Medulla oblongata (tissue), 1 donor: ENCODE data around the gene ADAM19.

Experiments
- DNase-seq: peaks from one replicate; pipeline ENCODE4 v3.0.0-alpha.2; 2015; ENCODE audit errors: extremely low spot score

Gene ADAM19

GRCh38 chr5:157542282-157543000 is 33.1 kb downstream of the ADAM19 start:
- DNase-seq: no peak

- no peak for DNase-seq
Observed at GRCh38 chr5:157541447-157542118, 34.0 kb downstream of the ADAM19 start.

GRCh38 chr5:157540707-157541446 is 34.7 kb downstream of the ADAM19 start:
- no peak for DNase-seq

- DNase-seq: no peak
Observed at GRCh38 chr5:157540124-157540523, 35.5 kb downstream of the ADAM19 start.

GRCh38 chr5:157539503-157540022 is 36.0 kb downstream of the ADAM19 start:
- no peak for DNase-seq

DNA sequence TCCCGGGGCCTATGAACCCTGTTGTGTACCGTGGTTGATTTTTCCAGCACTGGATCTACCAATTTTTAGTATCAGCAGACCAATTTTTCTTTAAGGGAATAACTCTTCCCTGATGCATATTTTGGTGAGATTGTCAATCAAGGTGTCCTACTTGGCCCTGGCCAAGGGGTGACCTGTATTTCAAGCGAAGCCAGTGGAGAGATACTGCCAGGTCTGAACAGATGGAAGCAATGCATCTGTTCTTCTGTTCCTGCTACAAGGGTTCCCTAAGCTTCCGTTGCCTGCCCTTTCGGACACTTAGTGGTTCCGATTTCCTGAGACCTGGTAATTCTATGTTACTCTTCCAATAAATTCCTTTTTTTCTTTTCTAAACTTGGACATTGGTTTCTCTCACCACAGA is 37.3 kb downstream of the ADAM19 start:
- no peak for DNase-seq

DNA sequence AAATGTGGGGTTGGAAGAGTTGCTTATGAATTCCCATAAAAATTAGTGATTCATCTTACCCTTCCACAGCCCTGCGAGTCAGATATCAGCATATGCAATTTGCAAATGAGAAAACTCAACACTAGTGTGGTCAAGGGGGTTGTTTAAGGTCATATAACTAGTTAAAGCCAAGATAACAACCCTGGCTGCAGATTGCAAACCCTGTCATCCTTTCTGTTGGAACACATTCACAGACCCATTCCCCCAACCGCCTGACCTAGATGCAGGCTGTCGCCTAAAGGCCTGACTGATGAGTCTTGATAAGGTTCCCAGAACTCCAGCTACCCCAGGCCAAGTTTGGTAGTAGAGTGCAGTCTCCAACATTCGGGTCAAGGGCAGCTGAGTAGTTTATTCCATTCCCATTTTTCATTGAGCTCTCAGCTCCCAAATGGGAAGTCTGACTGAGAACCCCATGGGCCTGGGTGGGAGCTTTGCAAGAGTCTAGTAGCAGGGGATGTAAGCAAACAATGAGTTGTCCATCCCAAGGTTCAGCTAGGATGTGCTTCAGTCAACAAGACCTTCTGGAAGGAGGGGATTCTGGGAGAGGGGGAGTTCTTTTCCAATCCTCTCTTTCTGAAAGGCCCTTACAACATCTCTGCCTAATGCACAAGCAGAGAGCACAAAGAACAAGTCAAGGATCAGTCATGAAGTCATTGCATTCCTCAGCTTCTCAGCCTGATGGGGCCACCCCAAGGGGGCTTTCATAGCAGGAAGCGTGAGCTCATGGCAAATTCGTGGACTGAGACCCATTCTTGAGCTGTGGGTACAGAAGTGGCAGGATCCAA is 40.3 kb downstream of the ADAM19 start:
- no peak for DNase-seq

DNA sequence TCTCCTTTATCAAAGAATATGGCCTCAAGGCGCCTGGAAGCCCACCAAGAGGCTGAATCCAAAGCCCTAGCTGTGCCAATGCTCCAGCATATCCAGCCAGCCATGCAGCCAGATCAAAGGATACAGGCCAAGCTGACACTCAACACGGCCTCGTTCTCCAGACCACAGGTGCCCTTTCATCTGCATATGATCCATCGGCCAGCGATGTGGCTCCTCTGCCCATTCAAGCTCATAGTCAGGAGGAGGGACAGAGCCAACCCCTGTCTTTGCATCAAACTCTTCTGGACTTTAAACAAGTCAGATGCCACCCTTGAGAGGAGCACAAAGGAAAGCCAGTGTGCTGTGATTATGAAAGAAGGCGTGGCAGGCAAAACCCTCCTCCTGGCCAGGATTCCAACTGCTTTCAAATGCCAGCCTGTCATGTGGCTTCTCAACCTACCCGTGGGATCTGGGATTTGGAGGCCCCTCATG is 42.5 kb downstream of the ADAM19 start:
- no peak for DNase-seq

GRCh38 chr5:157532022-157532421 is 43.6 kb downstream of the ADAM19 start:
- no peak for DNase-seq

DNA sequence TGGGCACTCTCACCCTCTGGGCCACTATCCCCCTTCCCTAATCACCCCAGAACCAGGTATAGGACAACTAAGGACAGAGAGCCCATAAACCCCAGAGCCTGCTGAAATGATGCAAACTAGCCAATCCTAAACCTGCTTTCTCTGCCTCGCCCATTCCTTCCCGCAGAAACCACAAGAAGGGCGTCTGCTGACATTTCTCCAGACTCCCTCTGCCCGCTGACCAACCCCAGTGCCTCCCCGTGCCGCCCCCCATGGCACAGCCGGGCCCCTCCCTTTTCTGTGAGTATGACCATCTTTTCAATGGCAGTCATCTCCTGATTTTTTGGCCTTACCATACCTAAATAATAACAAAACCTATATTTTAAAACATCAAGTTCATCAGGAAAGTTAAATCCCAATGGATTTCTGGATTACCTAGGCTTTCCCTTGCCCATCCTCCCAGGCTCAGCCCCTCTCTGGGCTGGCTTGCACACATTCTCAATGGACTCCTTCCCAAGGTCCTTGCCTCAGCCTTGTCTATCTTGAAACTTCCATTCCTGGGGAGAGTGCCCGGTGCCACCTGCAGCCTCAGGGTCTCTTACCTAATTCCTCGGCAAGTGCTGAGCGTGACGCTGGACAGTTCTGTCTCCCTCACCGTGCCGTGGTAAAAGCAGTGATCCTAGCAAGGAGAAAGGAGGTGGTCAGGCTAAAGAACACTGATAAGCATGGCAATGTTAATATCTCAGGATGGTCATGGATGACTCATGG is 45.2 kb downstream of the ADAM19 start:
- no peak for DNase-seq

DNA sequence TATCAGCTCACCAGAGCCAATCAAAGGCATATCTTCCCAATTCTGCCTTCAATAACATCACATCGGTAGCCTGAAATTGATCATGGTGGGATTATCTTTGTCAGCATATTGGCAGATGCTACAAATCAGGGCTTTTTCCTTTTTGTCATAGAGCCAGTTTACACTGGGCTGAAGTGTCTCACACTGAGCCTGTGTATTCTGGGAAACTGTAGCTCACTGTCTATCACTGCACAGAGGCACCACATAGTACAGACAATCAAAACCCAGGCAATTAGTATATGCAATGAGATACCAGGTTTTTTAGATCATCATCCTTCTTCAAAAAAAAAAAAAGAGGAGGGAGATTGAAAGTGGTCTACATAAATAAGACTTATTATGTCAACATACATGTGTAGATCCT is 46.6 kb downstream of the ADAM19 start:
- DNase-seq: peak; percentile 51

GRCh38 chr5:157528036-157528632 is 47.4 kb downstream of the ADAM19 start:
- no peak for DNase-seq

GRCh38 chr5:157524887-157525286 is 50.7 kb downstream of the ADAM19 start:
- no peak for DNase-seq

GRCh38 chr5:157523976-157524375 is 51.6 kb downstream of the ADAM19 start:
- no peak for DNase-seq

GRCh38 chr5:157521704-157522029 is 53.9 kb downstream of the ADAM19 start:
- no peak for DNase-seq

- no peak for DNase-seq
Observed at GRCh38 chr5:157520911-157521703, 54.5 kb downstream of the ADAM19 start.

- DNase-seq: no peak
Observed at GRCh38 chr5:157519579-157520253, 55.9 kb downstream of the ADAM19 start.

- no peak for DNase-seq
Observed at GRCh38 chr5:157518963-157519362, 56.6 kb downstream of the ADAM19 start.
